CD4-positive, alpha-beta T cell treated with Interleukin-4 for 4 hours (primary cell): ENCODE data around the gene COBL.

Experiments used
- DNase-seq: peaks from one replicate; pipeline ENCODE4 v3.0.0-alpha.2; 2020

The COBL gene

GRCh38 chr7:51316666-51317581, at the start of gene COBL:
COBL (minus strand) TSS chr7:51316809; CDS start chr7:51316633, 176 bp downstream.
- no peak for DNase-seq

GRCh38 chr7:51366172-51366728, 49.6 kb upstream of the COBL start:
- no peak for DNase-seq

- DNase-seq, result no peak
These were observed 41.2 kb upstream of the COBL start for GRCh38 chr7:51357821-51358220.

- no peak for DNase-seq
These were observed 40.4 kb upstream of the COBL start for GRCh38 chr7:51356849-51357516.

- DNase-seq, result no peak
These were observed 38.3 kb upstream of the COBL start for GRCh38 chr7:51354897-51355296.

GRCh38 chr7:51354434-51354833, 37.8 kb upstream of the COBL start:
- no peak for DNase-seq

GRCh38 chr7:51352174-51353100, 35.8 kb upstream of the COBL start:
- no peak for DNase-seq

- DNase-seq, result no peak
These were observed 35.1 kb upstream of the COBL start for GRCh38 chr7:51351661-51352060.

GRCh38 chr7:51350546-51350896, 33.9 kb upstream of the COBL start:
- DNase-seq, result no peak

GRCh38 chr7:51349820-51350545, 33.4 kb upstream of the COBL start:
- no peak for DNase-seq

GRCh38 chr7:51346126-51346525, 29.5 kb upstream of the COBL start:
- no peak for DNase-seq

- no peak for DNase-seq
These were observed 28.0 kb upstream of the COBL start for GRCh38 chr7:51344406-51345138.

GRCh38 chr7:51340936-51341335, 24.3 kb upstream of the COBL start:
- DNase-seq, result no peak

- no peak for DNase-seq
These were observed 23.6 kb upstream of the COBL start for GRCh38 chr7:51340029-51340838.

GRCh38 chr7:51335057-51335456, 18.4 kb upstream of the COBL start:
- DNase-seq, result no peak

- DNase-seq, result no peak
These were observed 13.2 kb upstream of the COBL start for GRCh38 chr7:51329696-51330263.

- no peak for DNase-seq
These were observed 11.8 kb upstream of the COBL start for GRCh38 chr7:51328351-51328801.

GRCh38 chr7:51327287-51327717, 10.7 kb upstream of the COBL start:
- DNase-seq, result no peak

- no peak for DNase-seq
These were observed 10.2 kb upstream of the COBL start for GRCh38 chr7:51326656-51327286.

- no peak for DNase-seq
These were observed 9.3 kb upstream of the COBL start for GRCh38 chr7:51325908-51326307.
